ENCODE data around the gene MALAT1.
A peak's percentile ranks its signal among the peaks of the same experiment; 100 is the strongest.
"Not testable (repeated sequence)": the region's sequence is repeated elsewhere in the genome, so short reads cannot be mapped to it uniquely, and the experiment has no call there.

Gene MALAT1

GRCh38 chr11:65498977-65499712, at the start of gene MALAT1:
MALAT1 (plus strand) TSS chr11:65499045.
- H3K36me3 ChIP-seq = peaks cover 30% of the 10 kb centered on the region
- no peaks in the 10 kb centered on the region for H3K9me3 ChIP-seq
- H3K4me1 ChIP-seq (ENCODE audit: control insufficient read depth in 1 of 2, insufficient read depth in 1 of 2, low read depth in 1 of 2, low read length in 1 of 2) = peaks cover 39 to 45% of the 10 kb centered on the region in 2 experiments

GRCh38 chr11:65451301-65451700, 47.5 kb upstream of the MALAT1 start:
- peaks cover 12 to 18% of the 10 kb centered on the region in 2 experiments for H3K4me1 ChIP-seq (ENCODE audit: control insufficient read depth in 1 of 2, insufficient read depth in 1 of 2, low read depth in 1 of 2, low read length in 1 of 2)
- H3K27ac ChIP-seq, H3K36me3 ChIP-seq: not testable (repeated sequence)

More at GRCh38 chr11:65498977-65499712, at the start of gene MALAT1:
- TF ChIP-seq, protein P1, sequence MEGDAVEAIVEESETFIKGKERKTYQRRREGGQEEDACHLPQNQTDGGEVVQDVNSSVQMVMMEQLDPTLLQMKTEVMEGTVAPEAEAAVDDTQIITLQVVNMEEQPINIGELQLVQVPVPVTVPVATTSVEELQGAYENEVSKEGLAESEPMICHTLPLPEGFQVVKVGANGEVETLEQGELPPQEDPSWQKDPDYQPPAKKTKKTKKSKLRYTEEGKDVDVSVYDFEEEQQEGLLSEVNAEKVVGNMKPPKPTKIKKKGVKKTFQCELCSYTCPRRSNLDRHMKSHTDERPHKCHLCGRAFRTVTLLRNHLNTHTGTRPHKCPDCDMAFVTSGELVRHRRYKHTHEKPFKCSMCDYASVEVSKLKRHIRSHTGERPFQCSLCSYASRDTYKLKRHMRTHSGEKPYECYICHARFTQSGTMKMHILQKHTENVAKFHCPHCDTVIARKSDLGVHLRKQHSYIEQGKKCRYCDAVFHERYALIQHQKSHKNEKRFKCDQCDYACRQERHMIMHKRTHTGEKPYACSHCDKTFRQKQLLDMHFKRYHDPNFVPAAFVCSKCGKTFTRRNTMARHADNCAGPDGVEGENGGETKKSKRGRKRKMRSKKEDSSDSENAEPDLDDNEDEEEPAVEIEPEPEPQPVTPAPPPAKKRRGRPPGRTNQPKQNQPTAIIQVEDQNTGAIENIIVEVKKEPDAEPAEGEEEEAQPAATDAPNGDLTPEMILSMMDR (IDR thresholded peaks at IDR 0.05) = no peak
- Histone ChIP-seq H3K27me3 (no peaks in the 10 kb centered on the region), H3K27ac (peak within 1 kb of the TSS; percentile 99), H3K4me3 (ENCODE audit: low read depth in 1 of 2, low read length in 1 of 2) (peak within 1 kb of the TSS; percentile 93 to 96)

GRCh38 chr11:65452259-65452658, 46.6 kb upstream of the MALAT1 start:
- H3K9me3 ChIP-seq; H3K4me3 ChIP-seq (ENCODE audit: low read depth in 1 of 2, low read length in 1 of 2); H3K27ac ChIP-seq; H3K36me3 ChIP-seq: not testable (repeated sequence)
- Histone ChIP-seq H3K4me1 (ENCODE audit: control insufficient read depth in 1 of 2, insufficient read depth in 1 of 2, low read depth in 1 of 2, low read length in 1 of 2) (peaks cover 12 to 18% of the 10 kb centered on the region in 2 experiments), H3K27me3 (peaks cover 10% of the 10 kb centered on the region)

More at GRCh38 chr11:65451301-65451700, 47.5 kb upstream of the MALAT1 start:
- not testable (repeated sequence) for H3K4me3 ChIP-seq (ENCODE audit: low read depth in 1 of 2, low read length in 1 of 2); H3K9me3 ChIP-seq
- H3K27me3 ChIP-seq = peaks cover 10% of the 10 kb centered on the region

DNA sequence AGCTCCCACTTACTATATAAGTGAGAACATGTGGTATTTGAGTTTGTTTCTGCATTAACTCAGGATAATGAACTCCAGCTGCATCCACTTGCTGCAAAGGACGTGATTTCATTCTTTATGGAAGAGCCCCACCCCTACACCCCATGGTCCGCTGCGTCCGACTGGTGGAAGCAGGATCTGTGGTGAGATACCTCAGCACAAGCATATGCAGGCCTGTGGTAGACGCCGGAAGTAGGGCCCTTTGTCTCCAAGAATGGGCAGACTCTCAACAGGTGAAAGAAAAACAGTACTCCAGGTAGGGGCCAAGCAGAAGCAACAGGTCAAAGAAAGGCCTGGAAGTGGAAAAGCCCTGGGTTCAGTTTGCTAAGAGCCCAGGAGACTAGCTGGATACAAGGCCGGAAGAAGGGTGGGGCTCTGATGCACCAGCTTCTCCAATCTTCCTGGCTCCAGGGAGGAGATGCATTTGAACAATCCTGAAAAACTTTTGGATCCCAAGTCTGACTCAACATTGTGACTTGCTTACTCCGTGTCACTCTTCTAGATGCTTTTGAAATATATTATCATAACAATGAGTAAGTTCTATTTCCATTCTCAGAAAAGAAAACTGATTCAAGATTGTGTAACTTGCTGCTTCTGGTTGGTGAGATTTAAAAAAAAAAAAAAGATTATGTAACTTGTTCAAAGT, 45.9 kb upstream of the MALAT1 start:
- TF ChIP-seq, protein P1 (IDR thresholded peaks at IDR 0.05) = no peak
- Histone ChIP-seq H3K9me3 (no peaks in the 10 kb centered on the region), H3K4me1 (ENCODE audit: control insufficient read depth in 1 of 2, insufficient read depth in 1 of 2, low read depth in 1 of 2, low read length in 1 of 2) (peaks cover 12 to 18% of the 10 kb centered on the region in 2 experiments), H3K27me3 (peaks cover 10% of the 10 kb centered on the region), H3K27ac (peak overlapping the region; percentile 7), H3K36me3 (no peaks in the 10 kb centered on the region), H3K4me3 (ENCODE audit: low read depth in 1 of 2, low read length in 1 of 2) (no peak overlapping the region)

DNA sequence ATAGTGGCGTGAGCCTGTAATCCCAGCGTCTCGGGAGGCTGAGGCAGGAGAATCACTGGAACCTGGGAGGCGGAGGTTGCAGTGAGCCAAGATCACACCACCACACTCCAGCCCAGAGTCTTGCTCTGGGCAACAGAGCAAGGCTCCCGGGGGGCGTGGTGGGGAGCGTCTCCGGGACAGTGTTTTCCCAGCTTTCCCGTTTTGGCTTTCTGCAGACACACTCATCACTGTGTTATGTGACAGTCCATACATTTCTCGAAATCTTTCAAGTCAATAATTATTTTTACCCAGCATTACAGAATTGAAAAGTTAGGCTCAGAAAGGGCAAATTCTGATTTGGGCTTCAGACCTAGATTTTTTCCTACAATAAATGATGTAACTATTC, 44.5 kb upstream of the MALAT1 start:
- H3K27me3 ChIP-seq = peaks cover 10% of the 10 kb centered on the region
- peaks cover 12 to 18% of the 10 kb centered on the region in 2 experiments for H3K4me1 ChIP-seq (ENCODE audit: control insufficient read depth in 1 of 2, insufficient read depth in 1 of 2, low read depth in 1 of 2, low read length in 1 of 2)
- no peaks in the 10 kb centered on the region for H3K9me3 ChIP-seq
- peak overlapping the region; percentile 69 for H3K27ac ChIP-seq
- H3K36me3 ChIP-seq = no peaks in the 10 kb centered on the region
- TF ChIP-seq, protein P1 (IDR thresholded peaks at IDR 0.05) = no peak
- H3K4me3 ChIP-seq (ENCODE audit: low read depth in 1 of 2, low read length in 1 of 2) = peak overlapping the region; percentile 76 to 87

DNA sequence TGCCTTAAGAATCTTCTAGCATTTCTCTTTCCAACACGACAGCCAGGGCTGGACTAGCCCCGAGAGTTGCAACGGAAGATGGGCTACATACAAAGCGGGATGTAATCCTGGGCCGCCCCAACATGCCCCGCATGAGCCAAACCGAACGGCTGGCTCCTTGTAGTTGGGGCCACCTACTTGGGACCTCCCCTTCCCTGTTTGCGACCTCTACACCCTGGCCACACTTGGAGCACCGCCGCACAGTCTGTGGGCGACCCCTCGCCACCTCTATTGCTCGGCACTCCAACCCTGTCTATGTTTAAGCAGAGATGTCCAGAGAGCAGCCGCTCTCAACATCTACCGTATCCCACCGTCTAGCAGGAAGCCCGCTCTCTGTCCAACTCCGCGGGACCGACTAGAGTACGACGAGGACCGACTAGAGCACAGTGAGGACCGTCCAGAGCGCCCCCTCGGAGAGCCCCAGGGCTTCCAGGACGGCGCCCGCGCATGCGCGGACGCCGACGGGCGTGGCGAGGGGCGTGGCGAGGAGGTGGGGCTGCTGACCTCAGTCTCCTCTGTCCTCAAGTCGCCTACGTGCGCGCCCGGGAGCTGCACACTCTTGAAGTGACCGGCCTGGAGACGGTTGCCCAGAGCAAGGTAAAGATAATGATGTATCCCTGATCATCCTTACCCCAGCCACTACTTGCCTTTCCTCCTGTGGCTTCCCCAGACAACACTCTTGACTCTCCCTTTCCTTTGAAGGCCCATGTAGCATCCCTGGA, 44.0 kb upstream of the MALAT1 start:
- TF ChIP-seq, protein P1 (IDR thresholded peaks at IDR 0.05) = no peak
- peak overlapping the region; percentile 69 for H3K27ac ChIP-seq
- peak overlapping the region; percentile 76 to 87 for H3K4me3 ChIP-seq (ENCODE audit: low read depth in 1 of 2, low read length in 1 of 2)
- no peaks in the 10 kb centered on the region for H3K9me3 ChIP-seq
- peaks cover 12 to 18% of the 10 kb centered on the region in 2 experiments for H3K4me1 ChIP-seq (ENCODE audit: control insufficient read depth in 1 of 2, insufficient read depth in 1 of 2, low read depth in 1 of 2, low read length in 1 of 2)
- peaks cover 10% of the 10 kb centered on the region for H3K27me3 ChIP-seq
- H3K36me3 ChIP-seq = no peaks in the 10 kb centered on the region

Measured in neutrophil (primary cell).